HFFc6 (cell line): ENCODE results near the gene COQ8A. TPM values are rescaled to one million over a fixed set of nuclear protein-coding genes. Genes with fewer than 3 reads are reported as not detected.

Source experiments
- total RNA-seq, 6 experiments: library from RNA; stranded (reverse); fragmentation: NEBNext Ultra II Directional; extraction: Animal tissue kit (Norgen Biotek cat#: 25700); gene quantifications; 2 replicates in 1 of 6; 3 replicates in 5 of 6; pipeline ENCODE4 v1.2.3, GENCODE V29; 2021

Gene COQ8A
- total RNA-seq, 6 experiments from 2014 or later = 4.1 to 8.1 (median 4.9) TPM

Other genes starting within 250 kb of the COQ8A start
- 1 to 10 TPM; 1.7 to 3.0 (median 2.2) TPM for gene ITPKB, start 201.0 kb upstream of the COQ8A start, total RNA-seq
- gene PSEN2, start 69.7 kb upstream of the COQ8A start, total RNA-seq = 10 to 100 TPM; 11.0 to 17.4 (median 13.4) TPM